Kidney (tissue), 14 donors: ENCODE measurements around the gene PROX2. TPM values are rescaled to one million over a fixed set of nuclear protein-coding genes. Genes with fewer than 3 reads are reported as not detected.

Experiments used
- DNase-seq, 5 donors: peaks; one replicate each; pipeline ENCODE4 v3.0.0-alpha.2; 2013 to 2020
- FAIRE-seq: peaks from 2 replicates; lab custom pipeline; 2012; peaks lifted over from hg19 to GRCh38; lab: Jason Lieb, UNC
- H3K27ac ChIP-seq, 2 donors: one replicate each; pipeline ENCODE4 v1.7.0; 2013; ENCODE audit warnings: low read depth in 2 of 2, low read length in 2 of 2, inconsistent platforms in 1 of 2
- H3K27me3 ChIP-seq: one replicate; pipeline ENCODE4 v1.7.1; 2013; ENCODE audit warnings: low read length, inconsistent platforms; ENCODE audit not compliant: control insufficient read depth, insufficient read depth
- H3K36me3 ChIP-seq, 3 donors: one replicate each; pipeline versions ENCODE4 v1.7.0 to v1.7.1; 2013; ENCODE audit warnings: low read length in 3 of 3, control low read depth in 1 of 3, inconsistent platforms in 1 of 3; ENCODE audit not compliant: insufficient read depth in 3 of 3, control insufficient read depth in 2 of 3
- H3K4me1 ChIP-seq, 3 donors: one replicate each; pipeline versions ENCODE4 v1.7.0 to v1.7.1; 2013; ENCODE audit warnings: low read length in 3 of 3, inconsistent platforms in 1 of 3, low read depth in 1 of 3; ENCODE audit not compliant: control insufficient read depth in 2 of 3, insufficient read depth in 2 of 3
- H3K4me3 ChIP-seq, 3 donors: one replicate each; pipeline versions ENCODE4 v1.7.0 to v1.8.1; 2013; ENCODE audit warnings: low read length in 3 of 3, control low read depth in 1 of 3, inconsistent platforms in 1 of 3
- H3K9ac ChIP-seq, 3 donors: one replicate each; pipeline versions ENCODE4 v1.7.0 to v1.7.1; 2013; ENCODE audit warnings: low read length in 3 of 3, control low read depth in 1 of 3, inconsistent platforms in 1 of 3
- H3K9me3 ChIP-seq, 3 donors: one replicate each; pipeline versions ENCODE4 v1.7.0 to v1.7.1; 2013; ENCODE audit warnings: low read length in 3 of 3, control low read depth in 1 of 3, inconsistent platforms in 1 of 3; ENCODE audit not compliant: control insufficient read depth in 2 of 3, insufficient read depth in 1 of 3
- CTCF ChIP-seq: IDR thresholded peaks from 3 replicates; pipeline ENCODE4 v1.5.1; 2012; ENCODE audit warnings: mild to moderate bottlenecking, moderate library complexity, borderline replicate concordance; ENCODE audit not compliant: insufficient read depth; ENCODE audit errors: extremely low read depth
- intact Hi-C: fragments of 100-400 bp; cut with DNase I; formaldehyde crosslinking; loops from one replicate; pipeline ENCODE4 v1.11.1; 2022
- polyA plus RNA-seq: library from polyadenylated mRNA; stranded (reverse); fragments of 350-450 nt; fragmentation: Illumina TruSeq; extraction: RNeasy Lipid Tissue Mini Kit (QIAGEN cat#74804); gene quantifications from one replicate; pipeline ENCODE4 v1.2.3, GENCODE V29; 2014; ENCODE audit warnings: low read depth, low replicate concordance; ENCODE audit not compliant: insufficient read depth
- total RNA-seq: library from RNA; stranded (reverse); fragmentation: NEBNext Ultra II Directional; extraction: Animal tissue kit (Norgen Biotek cat#: 25700); gene quantifications from one replicate; pipeline ENCODE4 v1.2.1, GENCODE V29; 2021
- donor health status: control.
- donor health status: control.
- donor health status: control.
- donor health status: control.
- donor health status: control.
- donor health status: DM: yes; HTN: yes; CAD: no.
- donor health status: Normal renal cell carcinoma (clear cell type).

PROX2 gene
- total and polyA plus RNA-seq, 2 donors from 2014 or later = not detected

- H3K27me3 ChIP-seq = no peaks in the 10 kb centered on the region
- H3K9ac ChIP-seq = no peak overlapping the region
- DNase-seq (no peak), FAIRE-seq (no peak)
- no peak overlapping the region for H3K4me3 ChIP-seq
- peaks cover 16 to 57% (median 43%) of the 10 kb centered on the region in 3 donors for H3K36me3 ChIP-seq
- no peak overlapping the region for H3K27ac ChIP-seq
- no peak for TF ChIP-seq CTCF
- intact Hi-C loops = no loop called here
- H3K4me1 ChIP-seq = peaks cover 0 to 3% (median 0%) of the 10 kb centered on the region in 3 donors
- H3K9me3 ChIP-seq = no peaks in the 10 kb centered on the region
These were observed 15.9 kb upstream of the PROX2 start for GRCh38 chr14:74891870-74892269.

GRCh38 chr14:74890262-74890661 is 14.3 kb upstream of the PROX2 start:
- intact Hi-C loops = no loop called here
- Histone ChIP-seq H3K9me3 (no peaks in the 10 kb centered on the region), H3K4me1 (peaks cover 0 to 3% (median 3%) of the 10 kb centered on the region in 3 donors), H3K27ac (no peak overlapping the region), H3K36me3 (peaks cover 10 to 43% (median 36%) of the 10 kb centered on the region in 3 donors), H3K27me3 (no peaks in the 10 kb centered on the region), H3K9ac (no peak overlapping the region), H3K4me3 (no peak overlapping the region)
- FAIRE-seq (no peak), DNase-seq (no peak)
- no peak for TF ChIP-seq CTCF

- Histone ChIP-seq H3K36me3 (peaks cover 6 to 28% (median 24%) of the 10 kb centered on the region in 3 donors), H3K27ac (no peak overlapping the region), H3K9me3 (no peaks in the 10 kb centered on the region), H3K9ac (no peak overlapping the region), H3K4me1 (peaks cover 2 to 18% (median 15%) of the 10 kb centered on the region in 3 donors), H3K4me3 (no peak overlapping the region), H3K27me3 (no peaks in the 10 kb centered on the region)
- DNase-seq (no peak), FAIRE-seq (no peak)
- intact Hi-C loops = no loop called here
- no peak for TF ChIP-seq CTCF
These were observed 12.5 kb upstream of the PROX2 start for GRCh38 chr14:74888164-74889158.
